Measurements from ENCODE around the gene EIF2B1. TPM values are rescaled to one million over a fixed set of nuclear protein-coding genes. Genes with fewer than 3 reads are reported as not detected.

EIF2B1 gene
- total RNA-seq, 2 donors from 2014 or later = 42.0 to 45.8 TPM

GRCh38 chr12:123676616-123677320 is 43.3 kb upstream of the EIF2B1 start:
- Mint-ChIP-seq H3K27ac (no peak overlapping the region), H3K4me1 (peaks cover 3% of the 10 kb centered on the region), H3K4me3 (no peak overlapping the region), H3K36me3 (ENCODE audit: low read depth) (peaks cover 67% of the 10 kb centered on the region), H3K27me3 (ENCODE audit: insufficient read depth) (no peaks in the 10 kb centered on the region), H3K9me3 (no peaks in the 10 kb centered on the region)
- no peak for DNase-seq
- H3K27ac ChIP-seq (ENCODE audit: low read depth, low read length) = no peak overlapping the region
- H3K4me1 ChIP-seq (ENCODE audit: control insufficient read depth, insufficient read depth, low read length) = peaks cover 4% of the 10 kb centered on the region
- H3K4me3 ChIP-seq (ENCODE audit: low read length) = no peak overlapping the region
- H3K36me3 ChIP-seq (ENCODE audit: control insufficient read depth, insufficient read depth, low read length) = peaks cover 50% of the 10 kb centered on the region
- H3K27me3 ChIP-seq (ENCODE audit: control insufficient read depth, insufficient read depth, low read length, poor library complexity, severe bottlenecking) = no peaks in the 10 kb centered on the region
- no peak for TF ChIP-seq CTCF (conservative IDR thresholded peaks at IDR 0.05)
- 95 to 96% methylated on average over 8 to 9 of the region's 9 CpGs for WGBS, 2 experiments (ENCODE audit: insufficient coverage in 1 of 2, insufficient read length in 1 of 2)
- no peak overlapping the region for H3K9ac ChIP-seq (ENCODE audit: extremely low read depth, low read length, poor library complexity, severe bottlenecking)
- H3K9me3 ChIP-seq (ENCODE audit: control insufficient read depth, low read length) = no peaks in the 10 kb centered on the region

GRCh38 chr12:123675436-123675835 is 42.0 kb upstream of the EIF2B1 start:
- Histone ChIP-seq H3K36me3 (ENCODE audit: control insufficient read depth, insufficient read depth, low read length) (peaks cover 43% of the 10 kb centered on the region), H3K27ac (ENCODE audit: low read depth, low read length) (no peak overlapping the region), H3K4me3 (ENCODE audit: low read length) (no peak overlapping the region), H3K27me3 (ENCODE audit: control insufficient read depth, insufficient read depth, low read length, poor library complexity, severe bottlenecking) (no peaks in the 10 kb centered on the region), H3K9ac (ENCODE audit: extremely low read depth, low read length, poor library complexity, severe bottlenecking) (no peak overlapping the region), H3K4me1 (ENCODE audit: control insufficient read depth, insufficient read depth, low read length) (peaks cover 6% of the 10 kb centered on the region), H3K9me3 (ENCODE audit: control insufficient read depth, low read length) (no peaks in the 10 kb centered on the region)
- no peak overlapping the region for H3K27ac Mint-ChIP-seq
- DNase-seq = no peak
- no peak overlapping the region for H3K4me3 Mint-ChIP-seq
- TF ChIP-seq CTCF (conservative IDR thresholded peaks at IDR 0.05) = no peak
- peaks cover 56% of the 10 kb centered on the region for H3K36me3 Mint-ChIP-seq (ENCODE audit: low read depth)
- peaks cover 5% of the 10 kb centered on the region for H3K4me1 Mint-ChIP-seq
- H3K27me3 Mint-ChIP-seq (ENCODE audit: insufficient read depth) = no peaks in the 10 kb centered on the region
- no peaks in the 10 kb centered on the region for H3K9me3 Mint-ChIP-seq
- WGBS, 2 experiments (ENCODE audit: insufficient coverage in 1 of 2, insufficient read length in 1 of 2) = 100% methylated on average over 1 of the region's 1 CpG

- Mint-ChIP-seq H3K9me3 (no peaks in the 10 kb centered on the region), H3K4me3 (peak overlapping the region; percentile 88), H3K27me3 (ENCODE audit: insufficient read depth) (no peaks in the 10 kb centered on the region), H3K27ac (no peak overlapping the region), H3K36me3 (ENCODE audit: low read depth) (peaks cover 31% of the 10 kb centered on the region), H3K4me1 (peaks cover 5% of the 10 kb centered on the region)
- no peaks in the 10 kb centered on the region for H3K9me3 ChIP-seq (ENCODE audit: control insufficient read depth, low read length)
- H3K9ac ChIP-seq (ENCODE audit: extremely low read depth, low read length, poor library complexity, severe bottlenecking) = no peak overlapping the region
- H3K27me3 ChIP-seq (ENCODE audit: control insufficient read depth, insufficient read depth, low read length, poor library complexity, severe bottlenecking) = no peaks in the 10 kb centered on the region
- peaks cover 27% of the 10 kb centered on the region for H3K36me3 ChIP-seq (ENCODE audit: control insufficient read depth, insufficient read depth, low read length)
- no peak overlapping the region for H3K27ac ChIP-seq (ENCODE audit: low read depth, low read length)
- TF ChIP-seq CTCF (conservative IDR thresholded peaks at IDR 0.05) = no peak
- WGBS, 2 experiments (ENCODE audit: insufficient coverage in 1 of 2, insufficient read length in 1 of 2) = 92 to 96% methylated on average over 5 to 6 of the region's 6 CpGs
- peak overlapping the region; percentile 90 for H3K4me3 ChIP-seq (ENCODE audit: low read length)
- H3K4me1 ChIP-seq (ENCODE audit: control insufficient read depth, insufficient read depth, low read length) = peaks cover 6% of the 10 kb centered on the region
- no peak for DNase-seq
These were observed 38.4 kb upstream of the EIF2B1 start for GRCh38 chr12:123671876-123672275.
